HT1080 (cell line): Measurements from ENCODE around the gene ATG9B. TPM values are rescaled to one million over a fixed set of nuclear protein-coding genes. Genes with fewer than 3 reads are reported as not detected.
"Not testable (repeated sequence)": the region's sequence is repeated elsewhere in the genome, so short reads cannot be mapped to it uniquely, and the experiment has no call there.

Experiments used
- DNase-seq: peaks from one replicate; pipeline ENCODE4 v3.0.0-alpha.2; 2015; ENCODE audit warnings: low read depth
- total RNA-seq: library from RNA; depleted of rRNA; stranded (reverse); fragments of >200 nt; shearing (Covaris generic); gene quantifications from 2 replicates; pipeline ENCODE4 v1.2.3, GENCODE V29; 2014

The ATG9B gene
- total RNA-seq, 1 experiment from 2014 or later, result not detected

DNA sequence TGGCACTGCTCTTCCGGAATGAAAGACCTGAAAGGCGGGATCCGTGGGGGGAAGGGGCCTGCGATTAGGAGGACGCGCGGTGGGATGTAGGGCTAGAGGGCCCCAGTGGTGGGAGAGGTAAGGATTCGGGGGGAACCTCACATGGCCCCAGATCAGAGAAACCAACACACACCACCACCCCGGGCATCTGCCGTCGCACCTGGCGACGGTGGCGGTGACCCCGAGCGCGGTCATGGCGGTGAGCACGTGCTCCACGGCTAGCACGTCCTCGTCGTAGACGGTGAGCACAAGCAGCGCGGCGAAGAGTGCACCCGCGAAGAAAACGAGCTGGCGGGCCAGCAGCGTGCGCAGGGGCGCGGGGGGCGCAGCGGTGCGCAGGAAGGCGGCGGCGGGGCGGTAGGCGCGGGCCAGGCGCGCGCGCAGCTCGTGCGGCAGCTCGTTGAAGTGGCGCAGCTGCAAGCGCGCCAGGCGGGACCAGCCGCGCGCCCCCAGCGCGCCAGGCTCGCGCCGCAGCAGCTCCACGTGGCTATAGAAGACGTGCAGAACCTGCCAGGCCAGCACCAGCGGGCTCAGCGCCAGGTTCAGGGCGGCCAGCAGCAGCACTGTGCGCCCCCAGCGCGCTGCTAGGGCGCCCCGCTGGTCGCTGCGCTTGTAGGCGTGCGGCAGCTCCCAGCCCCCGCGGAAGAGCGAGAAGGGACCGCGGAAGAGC lies 5.7 kb downstream of the ATG9B start:
- no peak for DNase-seq

DNA sequence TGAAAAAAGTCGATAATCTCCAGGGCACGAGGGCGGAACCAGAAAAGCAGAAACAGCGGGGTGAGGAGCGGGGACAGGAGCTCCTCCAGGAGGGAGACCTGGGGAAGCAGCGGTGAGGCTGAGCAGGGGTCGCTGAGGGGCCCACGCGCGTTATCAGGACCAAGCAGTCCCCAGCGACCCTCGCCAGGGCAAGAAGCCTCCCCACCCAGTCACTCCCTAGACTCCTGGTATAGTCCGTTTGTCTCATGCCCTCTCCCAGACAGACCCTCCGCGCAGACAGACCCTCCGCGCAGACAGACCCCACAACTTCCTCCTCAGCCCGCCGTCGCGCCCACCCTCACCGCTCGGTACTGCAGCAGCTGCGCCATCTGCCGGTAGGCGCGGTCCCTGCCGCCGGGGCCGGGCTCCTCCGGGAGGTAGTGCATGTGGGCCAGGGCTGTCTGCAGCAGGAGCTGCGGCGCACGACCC lies 6.3 kb downstream of the ATG9B start:
- peak; percentile 47 for DNase-seq

DNA sequence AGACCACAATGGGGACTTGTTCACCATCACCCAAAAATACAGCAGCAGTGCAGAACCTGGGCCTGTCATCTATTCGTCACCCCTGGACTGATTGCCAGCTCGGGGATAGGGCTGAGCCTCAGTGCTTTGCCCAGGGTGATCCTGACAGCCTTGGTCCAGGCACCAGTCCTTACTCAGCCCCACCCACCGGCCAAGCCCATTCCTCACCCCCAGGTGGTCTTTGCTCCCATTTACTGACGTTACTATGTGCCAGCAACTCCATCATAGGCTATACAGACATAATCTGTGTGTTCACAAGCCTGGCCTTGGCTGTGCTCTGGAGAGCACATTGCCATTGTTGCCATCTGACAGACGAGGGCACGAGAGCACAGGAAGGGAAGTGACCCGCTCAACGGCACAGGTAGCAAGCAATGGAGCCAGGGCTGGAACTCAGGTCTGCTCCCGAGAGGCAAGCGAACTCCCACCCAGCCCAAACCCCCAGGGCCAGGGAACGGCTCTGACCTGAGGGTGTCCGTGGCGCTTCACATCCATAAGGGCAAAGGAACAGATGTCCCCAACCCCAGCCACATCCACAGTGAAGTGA lies 6.8 kb downstream of the ATG9B start:
- no peak for DNase-seq

- no peak for DNase-seq
Observed at GRCh38 chr7:151016942-151017341, 7.4 kb downstream of the ATG9B start.

GRCh38 chr7:151016505-151016904 lies 7.8 kb downstream of the ATG9B start:
- DNase-seq, result no peak

DNA sequence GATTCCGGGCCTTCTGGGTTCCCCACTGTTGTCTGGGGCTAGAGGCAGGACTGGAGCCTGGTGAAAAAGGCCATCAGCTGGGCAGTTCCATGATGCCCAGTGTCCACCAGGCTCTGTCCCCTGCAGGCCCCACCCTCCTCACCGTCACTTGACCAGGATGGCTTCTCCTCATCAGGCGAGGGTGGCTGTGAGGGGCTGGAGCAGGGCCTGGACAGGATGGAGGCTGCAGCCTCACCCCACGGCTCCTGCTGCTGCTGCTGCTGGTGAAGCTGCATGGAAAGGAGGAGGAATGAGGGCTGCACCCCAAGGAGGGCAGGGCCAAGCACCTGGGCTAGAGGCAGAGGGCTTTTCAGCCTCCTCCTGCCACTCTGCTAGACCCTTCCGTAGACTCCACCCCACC lies 8.3 kb downstream of the ATG9B start:
- no peak for DNase-seq

DNA sequence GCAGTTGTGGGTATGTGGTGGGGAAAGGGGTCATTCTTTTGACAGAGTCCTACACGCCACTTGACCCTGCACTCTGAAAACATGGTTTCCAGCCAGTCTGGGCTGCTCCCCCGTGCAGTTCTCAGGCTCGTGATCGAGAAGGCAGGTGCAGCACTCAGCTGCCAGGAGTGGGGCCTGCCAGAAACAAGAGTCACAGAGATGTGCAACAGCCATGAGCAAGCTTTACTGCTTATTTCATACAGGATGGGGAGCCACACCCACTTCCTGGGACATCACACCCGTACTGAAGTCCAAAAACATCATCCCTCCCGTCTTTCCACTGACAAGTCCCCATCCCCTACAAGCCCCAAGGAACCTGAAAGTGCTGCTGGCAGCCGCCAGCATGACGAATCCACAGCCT lies 9.3 kb downstream of the ATG9B start:
- no peak for DNase-seq

DNA sequence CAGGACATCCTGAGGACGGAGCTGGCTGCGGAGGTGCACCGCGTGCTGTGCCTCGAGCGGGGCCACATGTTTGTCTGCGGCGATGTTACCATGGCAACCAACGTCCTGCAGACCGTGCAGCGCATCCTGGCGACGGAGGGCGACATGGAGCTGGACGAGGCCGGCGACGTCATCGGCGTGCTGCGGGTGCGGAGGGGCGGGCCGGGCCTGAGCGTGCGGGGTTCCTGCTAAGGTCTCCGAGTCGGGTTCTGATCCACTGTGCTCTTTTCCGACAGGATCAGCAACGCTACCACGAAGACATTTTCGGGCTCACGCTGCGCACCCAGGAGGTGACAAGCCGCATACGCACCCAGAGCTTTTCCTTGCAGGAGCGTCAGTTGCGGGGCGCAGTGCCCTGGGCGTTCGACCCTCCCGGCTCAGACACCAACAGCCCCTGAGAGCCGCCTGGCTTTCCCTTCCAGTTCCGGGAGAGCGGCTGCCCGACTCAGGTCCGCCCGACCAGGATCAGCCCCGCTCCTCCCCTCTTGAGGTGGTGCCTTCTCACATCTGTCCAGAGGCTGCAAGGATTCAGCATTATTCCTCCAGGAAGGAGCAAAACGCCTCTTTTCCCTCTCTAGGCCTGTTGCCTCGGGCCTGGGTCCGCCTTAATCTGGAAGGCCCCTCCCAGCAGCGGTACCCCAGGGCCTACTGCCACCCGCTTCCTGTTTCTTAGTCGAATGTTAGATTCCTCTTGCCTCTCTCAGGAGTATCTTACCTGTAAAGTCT lies 10.4 kb downstream of the ATG9B start:
- no peak for DNase-seq

- DNase-seq, result no peak
Observed at GRCh38 chr7:151013356-151013732, 10.9 kb downstream of the ATG9B start.

DNA sequence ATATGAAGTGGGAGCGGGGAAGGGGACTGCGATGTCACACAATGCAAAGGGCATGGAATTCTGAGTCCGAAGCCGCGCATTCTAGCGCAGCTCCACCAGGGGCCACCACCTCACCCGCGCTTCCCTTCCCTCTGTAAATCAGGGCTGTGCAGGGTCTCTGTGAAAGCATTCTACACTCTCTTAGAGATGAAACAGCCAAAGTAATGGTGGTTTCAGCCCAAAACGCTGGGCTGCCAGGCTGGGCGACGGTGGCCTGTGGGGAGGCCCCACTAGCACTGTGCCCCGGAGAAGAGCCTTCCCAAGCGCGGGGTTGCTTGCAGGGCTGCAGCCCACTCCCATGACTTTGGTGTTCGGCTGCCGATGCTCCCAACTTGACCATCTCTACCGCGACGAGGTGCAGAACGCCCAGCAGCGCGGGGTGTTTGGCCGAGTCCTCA lies 11.4 kb downstream of the ATG9B start:
- no peak for DNase-seq

DNA sequence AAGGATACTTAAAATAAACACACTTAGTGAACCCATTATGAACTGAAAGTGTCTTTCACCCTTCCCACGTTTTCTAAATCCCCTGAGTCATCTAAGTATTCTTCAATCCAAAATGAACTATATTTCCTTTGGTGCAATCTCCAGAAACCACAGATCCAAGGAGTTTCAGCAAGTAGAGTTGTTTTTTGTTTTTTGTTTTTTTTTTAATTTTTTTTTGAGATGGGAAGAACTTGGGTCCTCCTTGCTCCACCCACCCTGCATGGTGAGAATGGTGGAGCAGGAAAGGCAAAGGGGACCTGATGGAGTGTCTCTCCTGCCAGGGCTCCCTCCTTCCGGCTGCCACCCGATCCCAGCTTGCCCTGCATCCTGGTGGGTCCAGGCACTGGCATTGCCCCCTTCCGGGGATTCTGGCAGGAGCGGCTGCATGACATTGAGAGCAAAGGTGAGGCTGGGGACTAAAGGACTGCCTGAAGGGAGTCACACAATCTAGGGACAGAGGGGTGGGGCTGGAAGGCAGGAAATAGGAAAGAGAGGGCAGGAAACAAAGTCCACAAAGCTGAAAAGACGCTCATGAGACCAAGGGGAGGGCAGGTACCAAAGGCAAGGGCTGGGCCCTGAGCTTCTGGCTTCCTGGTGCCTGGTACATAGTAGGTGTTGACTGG lies 12.1 kb downstream of the ATG9B start:
- no peak for DNase-seq

DNA sequence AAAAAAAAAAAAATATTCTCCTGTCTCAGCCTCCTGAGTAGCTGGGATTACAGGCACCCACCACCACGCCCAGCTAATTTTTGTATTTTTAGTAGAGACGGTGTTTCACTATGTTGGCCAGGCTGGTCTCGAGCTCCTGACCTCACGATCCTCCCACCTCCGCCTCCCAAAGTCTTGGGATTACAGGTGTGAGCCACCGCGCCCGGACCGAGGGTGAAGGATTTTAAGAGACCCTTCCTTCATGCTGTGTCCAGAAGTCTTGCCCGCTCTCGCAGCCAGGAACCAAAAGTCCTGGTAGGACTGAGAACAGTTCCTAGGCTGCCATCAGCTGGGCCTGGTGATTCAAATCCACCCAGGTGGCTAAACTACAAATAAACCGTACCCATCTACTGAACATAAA lies 12.7 kb downstream of the ATG9B start:
- DNase-seq, result not testable (repeated sequence)

GRCh38 chr7:151011097-151011409 lies 13.2 kb downstream of the ATG9B start:
- DNase-seq, result no peak

GRCh38 chr7:151010307-151011096 lies 13.8 kb downstream of the ATG9B start:
- DNase-seq, result no peak

- DNase-seq, result no peak
Observed at GRCh38 chr7:151010037-151010306, 14.3 kb downstream of the ATG9B start.

GRCh38 chr7:151009327-151010036 lies 14.8 kb downstream of the ATG9B start:
- DNase-seq, result no peak

DNA sequence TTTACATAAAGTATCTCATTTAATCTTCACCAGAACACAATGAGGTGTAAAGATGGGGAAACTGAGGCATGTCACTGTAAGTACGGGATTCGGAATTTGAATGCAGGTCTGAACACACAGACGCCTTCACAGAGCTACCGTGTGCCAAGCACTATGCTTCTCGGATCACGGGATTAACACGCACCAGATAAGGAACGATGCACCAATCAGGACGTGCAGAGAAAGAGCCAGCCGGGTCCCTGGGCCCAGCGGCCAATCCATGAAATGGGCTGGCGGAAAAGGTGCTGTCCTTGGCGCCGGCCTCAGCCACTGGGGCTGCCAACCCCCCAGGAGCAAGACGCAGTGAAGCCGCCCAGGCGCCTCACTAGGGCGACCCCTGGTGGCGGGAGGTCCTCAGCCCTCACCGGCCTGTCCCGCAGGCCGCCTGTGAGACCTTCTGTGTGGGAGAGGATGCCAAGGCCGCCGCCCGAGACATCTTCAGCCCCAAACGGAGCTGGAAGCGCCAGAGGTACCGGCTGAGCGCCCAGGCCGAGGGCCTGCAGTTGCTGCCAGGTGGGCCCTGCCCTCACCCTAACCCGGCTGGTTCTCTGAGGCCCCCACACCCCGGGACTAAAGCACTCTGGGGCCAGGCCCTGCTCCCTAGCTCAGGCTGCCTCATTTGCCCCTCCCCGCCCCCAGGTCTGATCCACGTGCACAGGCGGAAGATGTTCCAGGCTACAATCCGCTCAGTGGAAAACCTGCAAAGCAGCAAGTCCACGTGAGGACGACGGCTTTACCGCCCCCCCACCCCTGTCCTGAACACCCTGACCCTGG lies 15.6 kb downstream of the ATG9B start:
- DNase-seq, result peak; percentile 91

DNA sequence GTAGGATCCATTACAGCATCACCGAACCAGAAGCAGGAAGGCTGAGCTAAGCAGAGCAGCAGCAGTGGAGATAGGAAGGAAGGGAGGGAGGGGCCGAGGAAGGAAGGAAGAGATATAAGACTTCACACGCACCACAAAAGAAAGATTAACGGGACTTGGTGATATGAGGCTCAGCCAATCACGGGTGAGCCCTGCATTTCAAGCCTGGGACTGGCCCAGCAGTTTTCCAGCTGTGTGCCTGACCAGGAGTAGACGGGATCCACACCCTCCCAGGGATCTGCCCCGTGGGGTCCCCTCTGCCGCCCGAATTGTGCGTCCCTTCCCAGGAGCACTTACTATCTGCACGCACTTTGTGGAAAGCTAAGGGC lies 16.2 kb downstream of the ATG9B start:
- no peak for DNase-seq

GRCh38 chr7:151007469-151007898 lies 16.8 kb downstream of the ATG9B start:
- no peak for DNase-seq
